Karpas-422 (cell line): ENCODE results near the gene ETV6. TPM values are rescaled to one million over a fixed set of nuclear protein-coding genes. Genes with fewer than 3 reads are reported as not detected.

Experiments
- DNase-seq: peaks from one replicate; pipeline ENCODE4 v3.0.0-alpha.2; 2015
- H2AFZ ChIP-seq: fragments of 200-600 bp; sonication (generic); 2 replicates; pipeline ENCODE4 v1.6.1; 2014; ENCODE audit warnings: antibody characterized with exemption, low read length, mixed read lengths
- H3K27ac ChIP-seq: fragments of 200-600 bp; sonication (generic); 2 replicates; pipeline ENCODE4 v1.5.1; 2014; ENCODE audit warnings: mild to moderate bottlenecking, low read length, moderate library complexity
- H3K27me3 ChIP-seq: fragments of 200-600 bp; sonication (generic); 2 replicates; pipeline ENCODE4 v1.6.1; 2014; ENCODE audit warnings: low read length, mixed read lengths
- H3K36me3 ChIP-seq: fragments of 200-600 bp; sonication (generic); 2 replicates; pipeline ENCODE4 v1.6.1; 2014; ENCODE audit warnings: low read length, mixed read lengths; ENCODE audit not compliant: insufficient read depth
- H3K4me1 ChIP-seq: fragments of 200-600 bp; sonication (generic); 2 replicates; pipeline ENCODE4 v1.6.1; 2014; ENCODE audit warnings: mild to moderate bottlenecking, low read length, mixed read lengths
- H3K4me2 ChIP-seq: fragments of 200-600 bp; sonication (generic); 2 replicates; pipeline ENCODE4 v1.6.1; 2014; ENCODE audit warnings: low read length, low read depth, mild to moderate bottlenecking; ENCODE audit not compliant: poor library complexity, severe bottlenecking
- H3K4me3 ChIP-seq: fragments of 200-600 bp; sonication (generic); 2 replicates; pipeline ENCODE4 v1.5.1; 2014; ENCODE audit warnings: mild to moderate bottlenecking, antibody characterized with exemption, low read length, mixed read lengths
- H3K79me2 ChIP-seq: fragments of 200-600 bp; sonication (generic); 2 replicates; pipeline ENCODE4 v1.6.1; 2014; ENCODE audit warnings: mild to moderate bottlenecking, low read length, mixed read lengths
- H3K9ac ChIP-seq: fragments of 200-600 bp; sonication (generic); 2 replicates; pipeline ENCODE4 v1.6.0; 2014; ENCODE audit warnings: low read length
- H3K9me2 ChIP-seq: fragments of 200-600 bp; sonication (generic), shearing (Covaris generic); replicated peaks from 2 replicates; pipeline ENCODE4 v1.6.0; 2014; ENCODE audit warnings: mild to moderate bottlenecking, low read length, moderate library complexity; ENCODE audit not compliant: insufficient read depth
- H3K9me3 ChIP-seq: fragments of 300-700, 200-600 bp; sonication (generic); 2 replicates; pipeline ENCODE4 v1.6.1; 2014; ENCODE audit warnings: low read length, mixed read lengths
- H4K20me1 ChIP-seq: fragments of 200-600 bp; sonication (generic); 2 replicates; pipeline ENCODE4 v1.6.1; 2014; ENCODE audit warnings: mild to moderate bottlenecking, antibody characterized with exemption, low read length, low read depth; ENCODE audit not compliant: insufficient read depth
- total RNA-seq: library from RNA; depleted of rRNA; stranded (reverse); fragments of >200 nt; shearing (Covaris generic); gene quantifications from 2 replicates; pipeline ENCODE4 v1.2.3, GENCODE V29; 2014; ENCODE audit warnings: low replicate concordance

Gene ETV6
- total RNA-seq, 1 experiment from 2014 or later: 1.0 TPM

DNA sequence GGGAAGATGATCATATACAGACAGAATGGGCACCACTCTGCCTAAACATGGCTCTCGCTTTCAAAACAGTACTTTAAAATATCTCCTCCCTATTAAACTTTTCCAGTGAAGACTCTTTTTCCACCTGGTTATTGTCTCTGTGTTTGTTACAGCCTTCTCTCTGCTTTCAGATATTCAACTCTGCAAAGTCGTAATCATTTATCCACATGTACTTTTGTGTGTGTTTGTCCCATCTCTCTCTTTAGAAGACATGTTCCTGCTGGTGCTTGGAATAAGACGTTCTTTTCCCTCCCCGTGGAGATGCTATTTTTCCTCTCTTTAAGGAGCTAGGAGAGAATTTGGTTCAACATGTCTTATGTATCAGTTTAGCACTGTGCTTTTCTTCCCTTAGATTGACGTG lies 45.1 kb downstream of the ETV6 start:
- Histone ChIP-seq H3K4me2 (no peak overlapping the region), H3K27ac (no peak overlapping the region), H4K20me1 (no peaks in the 10 kb centered on the region), H3K79me2 (no peaks in the 10 kb centered on the region), H3K36me3 (no peaks in the 10 kb centered on the region), H3K27me3 (no peaks in the 10 kb centered on the region), H3K9me3 (no peaks in the 10 kb centered on the region), H3K9me2 (no peaks in the 10 kb centered on the region), H3K4me3 (no peak overlapping the region), H3K4me1 (no peaks in the 10 kb centered on the region), H3K9ac (no peak overlapping the region), H2AFZ (no peak overlapping the region)
- DNase-seq: no peak

DNA sequence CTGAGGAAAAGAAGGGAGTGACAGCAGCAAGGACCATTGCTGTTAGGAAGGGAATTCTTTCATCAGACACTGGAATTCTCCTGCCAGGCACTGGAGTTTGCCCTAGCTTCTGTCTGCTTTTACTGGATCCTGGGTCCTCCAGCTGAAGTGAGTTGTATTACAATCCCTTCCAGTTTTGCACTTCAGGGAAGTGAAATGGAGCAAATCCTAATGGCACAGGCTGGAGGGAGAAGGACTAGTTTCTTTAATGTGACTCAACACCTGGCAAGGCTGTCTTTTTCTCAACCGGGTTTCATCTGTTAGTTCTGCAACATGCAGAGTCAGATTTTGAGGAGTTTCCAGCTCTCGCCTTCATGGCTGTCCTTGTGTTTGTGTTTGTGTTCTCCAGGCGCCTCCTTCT lies 45.8 kb downstream of the ETV6 start:
- H3K27ac ChIP-seq: no peak overlapping the region
- no peak overlapping the region for H3K4me3 ChIP-seq
- no peaks in the 10 kb centered on the region for H3K9me2 ChIP-seq
- no peaks in the 10 kb centered on the region for H3K4me1 ChIP-seq
- H3K4me2 ChIP-seq: no peak overlapping the region
- no peaks in the 10 kb centered on the region for H3K9me3 ChIP-seq
- no peak for DNase-seq
- H3K36me3 ChIP-seq: no peaks in the 10 kb centered on the region
- no peak overlapping the region for H2AFZ ChIP-seq
- no peaks in the 10 kb centered on the region for H3K79me2 ChIP-seq
- no peak overlapping the region for H3K9ac ChIP-seq
- H4K20me1 ChIP-seq: no peaks in the 10 kb centered on the region
- H3K27me3 ChIP-seq: no peaks in the 10 kb centered on the region

DNA sequence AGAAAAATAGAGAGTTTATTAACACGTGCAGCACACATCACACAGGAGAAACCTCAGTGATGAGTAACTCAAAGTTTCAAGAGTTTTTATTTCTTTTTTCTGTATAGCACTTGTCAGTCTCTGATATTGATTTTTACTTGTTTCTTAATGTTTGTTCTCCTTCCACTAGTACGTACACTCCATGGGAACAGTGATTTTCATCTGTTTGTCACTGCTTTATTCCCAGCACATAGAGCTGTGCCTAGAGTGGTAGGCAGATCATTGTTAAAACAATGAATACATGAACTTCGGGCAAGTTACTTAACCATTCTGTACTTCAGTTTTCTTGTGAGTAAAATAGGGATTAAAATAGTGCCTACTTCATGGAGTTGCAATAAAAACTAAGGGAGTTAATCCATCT lies 46.6 kb downstream of the ETV6 start:
- H3K4me2 ChIP-seq: no peak overlapping the region
- no peak overlapping the region for H2AFZ ChIP-seq
- H3K9me3 ChIP-seq: no peaks in the 10 kb centered on the region
- no peak overlapping the region for H3K27ac ChIP-seq
- H3K36me3 ChIP-seq: no peaks in the 10 kb centered on the region
- H3K79me2 ChIP-seq: no peaks in the 10 kb centered on the region
- H3K27me3 ChIP-seq: no peaks in the 10 kb centered on the region
- no peaks in the 10 kb centered on the region for H4K20me1 ChIP-seq
- no peak overlapping the region for H3K9ac ChIP-seq
- no peaks in the 10 kb centered on the region for H3K9me2 ChIP-seq
- no peak overlapping the region for H3K4me3 ChIP-seq
- no peaks in the 10 kb centered on the region for H3K4me1 ChIP-seq
- no peak for DNase-seq

DNA sequence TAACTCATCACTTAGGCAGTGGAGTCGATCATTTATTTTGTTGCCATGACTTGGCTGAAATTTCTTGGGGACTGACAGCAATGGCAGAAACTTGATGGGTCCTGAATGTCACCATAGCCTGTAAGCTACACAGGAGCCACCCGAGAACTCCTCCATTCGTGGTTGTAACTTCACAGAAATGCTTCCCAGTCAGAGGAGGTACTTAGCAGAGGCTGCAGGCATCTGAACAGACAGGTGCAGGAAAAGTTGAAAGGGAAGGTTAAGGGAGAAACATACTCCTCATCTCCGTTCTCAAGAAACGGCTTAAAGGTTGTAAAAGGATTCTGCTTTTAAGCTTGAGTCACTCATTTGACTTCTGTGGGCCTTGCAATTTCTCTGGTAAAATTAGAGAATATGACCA lies 47.7 kb downstream of the ETV6 start:
- H3K9ac ChIP-seq: no peak overlapping the region
- DNase-seq: no peak
- no peaks in the 10 kb centered on the region for H3K4me1 ChIP-seq
- no peaks in the 10 kb centered on the region for H3K36me3 ChIP-seq
- no peak overlapping the region for H2AFZ ChIP-seq
- no peaks in the 10 kb centered on the region for H3K9me2 ChIP-seq
- H3K9me3 ChIP-seq: no peaks in the 10 kb centered on the region
- no peaks in the 10 kb centered on the region for H3K79me2 ChIP-seq
- no peak overlapping the region for H3K27ac ChIP-seq
- H4K20me1 ChIP-seq: no peaks in the 10 kb centered on the region
- H3K4me2 ChIP-seq: no peak overlapping the region
- H3K4me3 ChIP-seq: no peak overlapping the region
- H3K27me3 ChIP-seq: no peaks in the 10 kb centered on the region

DNA sequence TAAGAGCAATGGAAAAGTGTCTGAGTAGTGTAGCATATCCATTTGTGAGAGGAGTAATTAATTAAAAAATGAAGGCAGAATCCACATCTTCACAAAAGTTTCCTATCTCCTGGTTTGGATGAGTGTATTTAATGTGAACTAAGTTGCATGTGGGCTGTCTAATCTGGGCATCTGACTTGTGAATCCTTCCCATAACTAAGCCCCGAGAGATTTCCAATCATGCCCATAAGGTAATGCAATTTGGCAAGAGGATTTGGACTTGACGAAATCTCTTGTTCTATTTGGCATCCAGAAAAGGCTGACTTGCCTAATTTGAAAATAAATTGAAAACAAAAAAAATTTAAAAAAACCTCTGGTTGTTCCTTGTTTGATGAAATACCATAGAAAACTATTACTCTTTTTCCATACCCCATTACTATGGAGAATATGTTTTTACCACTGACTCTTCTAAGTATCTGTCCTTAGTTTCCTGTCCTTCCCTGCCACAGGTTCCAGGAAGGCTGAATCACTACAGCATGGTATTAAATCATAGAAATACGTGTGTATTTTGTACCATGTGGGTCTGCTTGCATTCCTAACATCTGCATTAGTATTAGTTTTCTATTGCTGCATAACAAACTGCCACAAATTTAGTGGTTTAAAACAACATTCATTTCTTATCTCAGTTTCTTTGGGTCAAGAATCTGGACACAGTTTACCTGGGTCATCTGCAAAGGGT lies 48.4 kb downstream of the ETV6 start:
- no peaks in the 10 kb centered on the region for H3K4me1 ChIP-seq
- no peak overlapping the region for H3K27ac ChIP-seq
- H3K4me3 ChIP-seq: no peak overlapping the region
- no peaks in the 10 kb centered on the region for H3K36me3 ChIP-seq
- H3K9ac ChIP-seq: no peak overlapping the region
- no peak for DNase-seq
- H4K20me1 ChIP-seq: no peaks in the 10 kb centered on the region
- no peak overlapping the region for H3K4me2 ChIP-seq
- no peak overlapping the region for H2AFZ ChIP-seq
- H3K9me3 ChIP-seq: no peaks in the 10 kb centered on the region
- no peaks in the 10 kb centered on the region for H3K27me3 ChIP-seq
- no peaks in the 10 kb centered on the region for H3K9me2 ChIP-seq
- H3K79me2 ChIP-seq: no peaks in the 10 kb centered on the region

GRCh38 chr12:11698729-11699128 lies 49.3 kb downstream of the ETV6 start:
- Histone ChIP-seq H3K9me2 (no peaks in the 10 kb centered on the region), H4K20me1 (no peaks in the 10 kb centered on the region), H3K4me1 (no peaks in the 10 kb centered on the region), H2AFZ (no peak overlapping the region), H3K4me2 (no peak overlapping the region), H3K79me2 (no peaks in the 10 kb centered on the region), H3K9me3 (no peaks in the 10 kb centered on the region), H3K9ac (no peak overlapping the region), H3K27ac (no peak overlapping the region), H3K36me3 (no peaks in the 10 kb centered on the region), H3K27me3 (no peaks in the 10 kb centered on the region), H3K4me3 (no peak overlapping the region)
- DNase-seq: no peak

DNA sequence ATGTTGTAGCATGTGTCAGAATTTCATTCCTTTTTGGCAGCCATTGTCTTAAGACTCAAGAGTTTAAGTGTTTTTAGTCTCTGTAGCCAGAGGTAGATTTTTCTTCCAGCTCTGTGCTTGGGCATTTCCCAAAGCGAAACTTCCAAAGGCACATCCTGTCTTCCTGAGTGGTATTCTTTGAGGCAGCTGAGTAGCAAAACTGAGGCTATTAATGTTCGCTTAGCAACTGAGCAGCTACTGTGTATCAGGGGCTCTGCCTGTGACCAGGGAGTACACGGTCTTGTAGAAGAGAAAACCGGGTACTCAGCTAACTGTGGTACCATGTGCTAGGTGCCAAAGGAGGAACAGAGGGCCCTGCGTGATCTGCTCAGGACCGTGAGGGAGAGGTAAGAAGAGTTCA lies 52.0 kb downstream of the ETV6 start:
- DNase-seq: no peak
- H3K9ac ChIP-seq: no peak overlapping the region
- H2AFZ ChIP-seq: no peak overlapping the region
- H3K27ac ChIP-seq: no peak overlapping the region
- no peaks in the 10 kb centered on the region for H4K20me1 ChIP-seq
- H3K27me3 ChIP-seq: no peaks in the 10 kb centered on the region
- no peaks in the 10 kb centered on the region for H3K9me2 ChIP-seq
- H3K4me2 ChIP-seq: no peak overlapping the region
- H3K4me3 ChIP-seq: no peak overlapping the region
- no peaks in the 10 kb centered on the region for H3K36me3 ChIP-seq
- H3K79me2 ChIP-seq: no peaks in the 10 kb centered on the region
- no peaks in the 10 kb centered on the region for H3K9me3 ChIP-seq
- no peaks in the 10 kb centered on the region for H3K4me1 ChIP-seq

- no peaks in the 10 kb centered on the region for H3K9me2 ChIP-seq
- no peak overlapping the region for H2AFZ ChIP-seq
- no peaks in the 10 kb centered on the region for H3K4me1 ChIP-seq
- no peaks in the 10 kb centered on the region for H3K27me3 ChIP-seq
- no peak overlapping the region for H3K4me3 ChIP-seq
- no peak overlapping the region for H3K9ac ChIP-seq
- no peaks in the 10 kb centered on the region for H3K79me2 ChIP-seq
- H3K4me2 ChIP-seq: no peak overlapping the region
- no peaks in the 10 kb centered on the region for H4K20me1 ChIP-seq
- no peaks in the 10 kb centered on the region for H3K36me3 ChIP-seq
- no peak for DNase-seq
- H3K9me3 ChIP-seq: no peaks in the 10 kb centered on the region
- H3K27ac ChIP-seq: no peak overlapping the region
Observed at GRCh38 chr12:11702959-11703358, 53.5 kb downstream of the ETV6 start.

DNA sequence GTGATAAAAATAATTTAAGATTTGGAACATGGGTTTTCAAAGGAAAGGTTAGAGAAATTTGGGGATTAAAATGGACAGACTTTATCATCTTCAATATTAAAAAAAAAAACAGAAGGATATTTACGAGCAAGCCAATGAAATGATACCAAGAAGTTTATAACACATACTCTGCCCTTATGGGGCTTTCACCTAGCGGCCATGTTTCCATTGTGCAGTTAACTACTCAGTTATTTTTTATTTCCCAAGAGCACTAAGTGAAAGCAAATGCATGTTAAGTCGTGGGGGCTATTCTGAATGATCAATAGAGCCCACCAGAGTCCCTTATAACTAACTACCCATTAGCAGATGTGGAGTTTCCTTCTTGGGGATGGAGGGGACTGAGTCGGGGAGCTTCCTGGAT lies 53.9 kb downstream of the ETV6 start:
- Histone ChIP-seq H3K4me2 (no peak overlapping the region), H3K27ac (no peak overlapping the region), H3K9me2 (no peaks in the 10 kb centered on the region), H3K27me3 (no peaks in the 10 kb centered on the region), H3K36me3 (no peaks in the 10 kb centered on the region), H3K4me1 (no peaks in the 10 kb centered on the region), H3K79me2 (no peaks in the 10 kb centered on the region), H3K9ac (no peak overlapping the region), H4K20me1 (no peaks in the 10 kb centered on the region), H3K4me3 (no peak overlapping the region), H3K9me3 (no peaks in the 10 kb centered on the region), H2AFZ (no peak overlapping the region)
- no peak for DNase-seq
